DOHH2 (cell line): ENCODE results near the gene TRAF3.

Source experiments
- H3F3A ChIP-seq: fragments of 200-600 bp; sonication (generic), shearing (Covaris generic); 2 replicates; pipeline ENCODE4 v1.6.0; 2016; ENCODE audit warnings: antibody characterized with exemption, mild to moderate bottlenecking; ENCODE audit not compliant: control insufficient read depth, insufficient read depth
- H3K27ac ChIP-seq: fragments of 200-600 bp; sonication (generic); 2 replicates; pipeline ENCODE4 v1.5.1; 2014; ENCODE audit warnings: low read depth, mild to moderate bottlenecking, low read length, moderate library complexity
- H3K27me3 ChIP-seq: fragments of 200-600 bp; sonication (generic); 2 replicates; pipeline ENCODE4 v1.6.1; 2014; ENCODE audit warnings: mild to moderate bottlenecking, low read length, mixed read lengths; ENCODE audit not compliant: control insufficient read depth
- H3K36me3 ChIP-seq: fragments of 200-600 bp; sonication (generic); 2 replicates; pipeline ENCODE4 v1.6.1; 2014; ENCODE audit warnings: mild to moderate bottlenecking, low read length, moderate library complexity, mixed read lengths; ENCODE audit not compliant: control insufficient read depth
- H3K4me1 ChIP-seq: fragments of 200-600 bp; sonication (generic); 2 replicates; pipeline ENCODE4 v1.6.1; 2014; ENCODE audit warnings: mild to moderate bottlenecking, low read length, mixed read lengths; ENCODE audit not compliant: control insufficient read depth
- H3K4me2 ChIP-seq: fragments of 200-600 bp; sonication (generic); 2 replicates; pipeline ENCODE4 v1.6.0; 2014; ENCODE audit warnings: mild to moderate bottlenecking, low read length, moderate library complexity
- H3K4me3 ChIP-seq: fragments of 200-600 bp; sonication (generic); 2 replicates; pipeline ENCODE4 v1.5.1; 2014; ENCODE audit warnings: mild to moderate bottlenecking, low read length, mixed read lengths
- H3K79me2 ChIP-seq: fragments of 200-600 bp; sonication (generic); 2 replicates; pipeline ENCODE4 v1.6.1; 2014; ENCODE audit warnings: mild to moderate bottlenecking, low read length, mixed read lengths; ENCODE audit not compliant: control insufficient read depth
- H3K9me2 ChIP-seq: fragments of 200-600 bp; sonication (generic); replicated peaks from 2 replicates; pipeline ENCODE4 v1.6.1; 2014; ENCODE audit warnings: mild to moderate bottlenecking, low read length, mixed read lengths; ENCODE audit not compliant: control insufficient read depth
- H3K9me3 ChIP-seq: fragments of 200-600 bp; sonication (generic); 2 replicates; pipeline ENCODE4 v1.6.1; 2014; ENCODE audit warnings: antibody characterized with exemption, low read length, mixed read lengths; ENCODE audit not compliant: control insufficient read depth, insufficient read depth
- H4K20me1 ChIP-seq: fragments of 200-600 bp; sonication (generic); 2 replicates; pipeline ENCODE4 v1.6.0; 2014; ENCODE audit warnings: low read depth, mild to moderate bottlenecking, antibody characterized with exemption, low read length, moderate library complexity; ENCODE audit not compliant: control insufficient read depth, insufficient read depth
- EZH2phosphoT487 ChIP-seq: fragments of 200-600 bp; sonication (generic); IDR thresholded peaks from 2 replicates; pipeline ENCODE4 v1.6.1; 2017; ENCODE audit warnings: borderline replicate concordance, mild to moderate bottlenecking, antibody characterized with exemption, low read length, moderate library complexity, mixed read lengths
- TF ChIP-seq, protein P1 (sequence below): fragments of 200-600 bp; sonication (generic); IDR thresholded peaks from one replicate; pipeline ENCODE4 v1.5.1; 2014; ENCODE audit warnings: antibody characterized with exemption, mild to moderate bottlenecking, low read depth, low read length; ENCODE audit not compliant: poor library complexity, severe bottlenecking

The TRAF3 gene

DNA sequence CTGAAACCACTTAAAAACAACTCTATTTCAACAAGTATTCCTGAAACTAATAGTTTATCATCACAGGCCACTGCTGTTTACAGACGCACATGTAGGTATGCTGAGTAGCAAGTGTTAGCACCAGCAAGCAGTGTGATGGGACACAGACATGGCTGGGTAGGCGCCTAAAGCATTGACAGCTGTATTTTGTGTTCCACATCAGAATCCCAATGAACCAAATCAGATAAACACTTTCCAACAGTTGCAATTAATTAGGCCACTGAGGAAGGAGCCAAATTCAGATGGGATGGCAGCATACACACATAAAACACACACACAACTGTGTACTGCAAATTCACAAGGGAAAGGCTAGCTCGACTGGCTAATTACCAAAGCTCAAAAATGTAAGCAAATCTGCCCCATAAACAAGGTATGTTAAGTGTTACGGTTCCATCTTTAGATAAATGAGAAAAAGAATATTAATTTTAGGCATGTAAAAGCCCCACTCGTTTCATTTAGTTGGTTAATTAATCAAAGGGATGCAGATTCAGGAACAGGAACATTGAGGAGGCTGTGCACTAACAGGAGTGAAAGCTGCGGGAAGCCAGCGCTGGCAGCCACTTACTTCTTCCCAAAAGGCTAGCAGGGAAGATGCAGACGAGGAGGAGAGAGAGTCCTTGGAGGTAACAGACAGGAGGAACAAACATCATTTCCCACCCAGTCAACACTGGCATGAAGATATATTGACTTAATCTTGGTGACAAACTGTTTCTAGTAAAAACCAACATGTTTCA, 178.6 kb downstream of the TRAF3 start:
- no peaks in the 10 kb centered on the region for H3K4me1 ChIP-seq
- no peaks in the 10 kb centered on the region for H3K9me2 ChIP-seq
- no peak overlapping the region for H3K4me3 ChIP-seq
- H3F3A ChIP-seq: 0 out of 2 replicates have a peak, but pooled peaks cover 2% of the 10 kb centered on the region
- no peaks in the 10 kb centered on the region for H3K36me3 ChIP-seq
- no peaks in the 10 kb centered on the region for H3K79me2 ChIP-seq
- H3K27me3 ChIP-seq: no peaks in the 10 kb centered on the region
- H3K4me2 ChIP-seq: no peak overlapping the region
- no peaks in the 10 kb centered on the region for H3K9me3 ChIP-seq
- TF ChIP-seq EZH2phosphoT487: no peak
- TF ChIP-seq, protein P1, sequence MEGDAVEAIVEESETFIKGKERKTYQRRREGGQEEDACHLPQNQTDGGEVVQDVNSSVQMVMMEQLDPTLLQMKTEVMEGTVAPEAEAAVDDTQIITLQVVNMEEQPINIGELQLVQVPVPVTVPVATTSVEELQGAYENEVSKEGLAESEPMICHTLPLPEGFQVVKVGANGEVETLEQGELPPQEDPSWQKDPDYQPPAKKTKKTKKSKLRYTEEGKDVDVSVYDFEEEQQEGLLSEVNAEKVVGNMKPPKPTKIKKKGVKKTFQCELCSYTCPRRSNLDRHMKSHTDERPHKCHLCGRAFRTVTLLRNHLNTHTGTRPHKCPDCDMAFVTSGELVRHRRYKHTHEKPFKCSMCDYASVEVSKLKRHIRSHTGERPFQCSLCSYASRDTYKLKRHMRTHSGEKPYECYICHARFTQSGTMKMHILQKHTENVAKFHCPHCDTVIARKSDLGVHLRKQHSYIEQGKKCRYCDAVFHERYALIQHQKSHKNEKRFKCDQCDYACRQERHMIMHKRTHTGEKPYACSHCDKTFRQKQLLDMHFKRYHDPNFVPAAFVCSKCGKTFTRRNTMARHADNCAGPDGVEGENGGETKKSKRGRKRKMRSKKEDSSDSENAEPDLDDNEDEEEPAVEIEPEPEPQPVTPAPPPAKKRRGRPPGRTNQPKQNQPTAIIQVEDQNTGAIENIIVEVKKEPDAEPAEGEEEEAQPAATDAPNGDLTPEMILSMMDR: no peak
- no peaks in the 10 kb centered on the region for H4K20me1 ChIP-seq
- H3K27ac ChIP-seq: no peak overlapping the region

DNA sequence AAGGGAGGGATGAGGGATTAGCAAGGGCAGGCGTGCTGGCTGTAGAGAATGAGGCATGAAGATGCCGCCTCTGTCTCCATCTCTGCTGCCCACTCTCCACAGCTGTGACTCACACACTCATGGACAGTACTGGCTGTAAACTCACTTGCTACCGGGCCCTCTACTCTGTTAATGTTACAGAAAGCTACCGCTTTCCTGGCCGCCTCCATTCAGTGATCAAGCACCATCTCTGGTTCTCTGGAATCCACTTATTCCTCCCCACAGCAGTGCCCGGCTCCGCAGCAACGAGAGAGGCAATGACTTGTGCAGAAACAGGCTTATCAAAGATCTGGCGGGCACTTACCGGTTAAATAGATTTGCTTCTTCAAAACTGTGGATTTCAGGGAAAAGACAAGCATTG, 180.0 kb downstream of the TRAF3 start:
- Histone ChIP-seq H3K36me3 (no peaks in the 10 kb centered on the region), H3F3A (0 out of 2 replicates have a peak, but pooled peaks cover 2% of the 10 kb centered on the region), H3K27ac (no peak overlapping the region), H4K20me1 (no peaks in the 10 kb centered on the region), H3K9me3 (no peaks in the 10 kb centered on the region), H3K4me1 (no peaks in the 10 kb centered on the region), H3K4me2 (no peak overlapping the region), H3K27me3 (no peaks in the 10 kb centered on the region), H3K79me2 (no peaks in the 10 kb centered on the region), H3K9me2 (no peaks in the 10 kb centered on the region), H3K4me3 (no peak overlapping the region)
- TF ChIP-seq, protein P1: no peak
- TF ChIP-seq EZH2phosphoT487: no peak

DNA sequence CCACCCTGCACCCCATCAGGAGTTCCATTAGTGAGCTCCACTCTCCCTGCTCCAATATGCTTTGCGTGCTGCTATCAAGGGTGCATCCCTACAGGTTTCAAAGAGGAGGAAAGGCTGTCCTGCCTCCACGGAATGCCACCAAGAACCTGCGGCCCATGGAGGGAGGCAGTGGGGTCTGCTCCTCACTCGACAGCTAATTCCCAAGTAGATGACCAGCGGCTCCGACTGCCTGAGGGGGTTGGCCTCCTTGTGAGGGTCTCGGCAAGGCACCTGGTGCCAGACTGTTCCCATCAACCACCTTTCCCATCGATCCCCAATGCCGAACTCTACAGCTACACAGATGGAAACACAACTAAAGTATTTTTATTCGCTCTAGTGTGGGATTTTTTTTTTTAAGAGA, 181.2 kb downstream of the TRAF3 start:
- H3K79me2 ChIP-seq: no peaks in the 10 kb centered on the region
- no peaks in the 10 kb centered on the region for H3K36me3 ChIP-seq
- no peaks in the 10 kb centered on the region for H4K20me1 ChIP-seq
- H3K4me3 ChIP-seq: no peak overlapping the region
- no peaks in the 10 kb centered on the region for H3K27me3 ChIP-seq
- no peaks in the 10 kb centered on the region for H3K9me2 ChIP-seq
- TF ChIP-seq EZH2phosphoT487: no peak
- TF ChIP-seq, protein P1: no peak
- H3K9me3 ChIP-seq: no peaks in the 10 kb centered on the region
- H3K27ac ChIP-seq: no peak overlapping the region
- H3K4me1 ChIP-seq: no peaks in the 10 kb centered on the region
- H3F3A ChIP-seq: 0 out of 2 replicates have a peak, but pooled peaks cover 2% of the 10 kb centered on the region
- H3K4me2 ChIP-seq: no peak overlapping the region
